SK-N-SH (cell line): ENCODE data around the gene ATL2. TPM values are rescaled to one million over a fixed set of nuclear protein-coding genes. Genes with fewer than 3 reads are reported as not detected.
A peak's percentile ranks its signal among the peaks of the same experiment; 100 is the strongest.

ENCODE experiments used
- ELF1 ChIP-seq: IDR thresholded peaks from 2 replicates; pipeline ENCODE4 v1.4.0; 2012
- EP300 ChIP-seq, 2 experiments: IDR thresholded peaks; 2 replicates each; pipeline versions ENCODE4 v1.4.0 to v1.6.1; 2012; ENCODE audit warnings: borderline replicate concordance in 1 of 2, low read depth in 1 of 2, low read length in 1 of 2
- FOXJ3 ChIP-seq: sonication (generic); formaldehyde crosslinking; IDR thresholded peaks from 2 replicates; pipeline ENCODE4 v1.5.1; 2020; ENCODE audit warnings: mild to moderate bottlenecking, missing genetic modification reagents
- JUND ChIP-seq: IDR thresholded peaks from 2 replicates; pipeline ENCODE4 v1.4.0; 2012
- NFIC ChIP-seq: IDR thresholded peaks from 2 replicates; pipeline ENCODE4 v1.4.0; 2012; ENCODE audit warnings: borderline replicate concordance
- NRF1 ChIP-seq: IDR thresholded peaks from 2 replicates; pipeline ENCODE4 v1.6.1; 2012; ENCODE audit warnings: low read depth, mild to moderate bottlenecking, low read length
- POLR2AphosphoS5 ChIP-seq: IDR thresholded peaks from 2 replicates; pipeline ENCODE4 v1.6.1; 2012; ENCODE audit warnings: low read depth, low read length
- RFX5 ChIP-seq: IDR thresholded peaks from 2 replicates; pipeline ENCODE4 v1.6.1; 2012; ENCODE audit warnings: mild to moderate bottlenecking, improper control_type of control experiment, low read length
- SMC3 ChIP-seq: IDR thresholded peaks from 2 replicates; pipeline ENCODE4 v1.6.1; 2012; ENCODE audit warnings: low read depth, low read length, improper control_type of control experiment
- TAF1 ChIP-seq: IDR thresholded peaks from 2 replicates; pipeline ENCODE4 v1.6.1; 2012; ENCODE audit warnings: low read depth, mild to moderate bottlenecking, low read length, moderate library complexity, borderline replicate concordance
- TCF12 ChIP-seq: IDR thresholded peaks from 2 replicates; pipeline ENCODE4 v1.4.0; 2012
- TEAD4 ChIP-seq: IDR thresholded peaks from 2 replicates; pipeline ENCODE4 v1.4.0; 2012; ENCODE audit warnings: mild to moderate bottlenecking, borderline replicate concordance; ENCODE audit not compliant: insufficient read depth
- YY1 ChIP-seq: IDR thresholded peaks from 2 replicates; pipeline ENCODE4 v1.4.0; 2012; ENCODE audit warnings: low read depth, mild to moderate bottlenecking
- polyA plus RNA-seq, 3 experiments: library from polyadenylated mRNA; depleted of rRNA; stranded (reverse); fragments of >200 nt; gene quantifications; 2 replicates each; pipeline ENCODE4 v1.2.3, GENCODE V29; 2012
- TF ChIP-seq, protein P1 (sequence below): fragments of 200-600 bp; sonication (generic); IDR thresholded peaks from 2 replicates; pipeline ENCODE4 v1.6.1; 2017; ENCODE audit warnings: antibody characterized with exemption, mild to moderate bottlenecking, moderate library complexity
- TF ChIP-seq, protein P2 (sequence below): fragments of 150-350 bp; IDR thresholded peaks from 2 replicates; pipeline ENCODE4 v1.6.1; 2017; ENCODE audit warnings: antibody characterized with exemption, low read length, low read depth, borderline replicate concordance
- TF ChIP-seq, protein P3 (sequence below): fragments of 150-350 bp; IDR thresholded peaks from 2 replicates; pipeline ENCODE4 v1.6.1; 2016; ENCODE audit warnings: mild to moderate bottlenecking, low read depth, low read length
- TF ChIP-seq, protein P4 (sequence below): IDR thresholded peaks from 2 replicates; pipeline ENCODE4; 2012
- TF ChIP-seq, protein P5 (sequence below): IDR thresholded peaks from 2 replicates; pipeline ENCODE4 v1.4.0; 2012; ENCODE audit warnings: low read depth, borderline replicate concordance

ATL2 gene
- polyA plus RNA-seq, 1 of the 3 experiments (the other 2 are of a cell fraction) = 55.8 TPM

DNA sequence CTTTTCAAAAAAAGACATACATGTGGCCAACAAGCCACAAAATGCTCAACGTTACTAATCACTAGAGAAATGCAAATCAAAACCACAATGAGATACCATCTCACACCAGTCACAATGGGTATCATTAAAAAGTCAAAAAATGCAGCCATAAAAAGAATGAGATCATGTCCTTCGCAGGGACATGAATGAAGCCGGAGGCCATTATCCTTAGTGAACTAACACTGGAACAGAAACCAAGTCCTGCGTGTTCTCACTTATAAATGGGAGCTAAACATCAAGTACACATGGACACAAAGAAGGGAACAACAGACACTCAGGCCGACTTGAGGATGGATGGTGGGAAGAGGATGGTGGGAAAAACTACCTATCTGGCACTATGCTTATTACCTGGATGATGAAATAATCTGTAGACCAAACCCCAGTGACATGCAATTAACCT lies 17.8 kb upstream of the ATL2 start (continued):
- TF ChIP-seq, protein P1, sequence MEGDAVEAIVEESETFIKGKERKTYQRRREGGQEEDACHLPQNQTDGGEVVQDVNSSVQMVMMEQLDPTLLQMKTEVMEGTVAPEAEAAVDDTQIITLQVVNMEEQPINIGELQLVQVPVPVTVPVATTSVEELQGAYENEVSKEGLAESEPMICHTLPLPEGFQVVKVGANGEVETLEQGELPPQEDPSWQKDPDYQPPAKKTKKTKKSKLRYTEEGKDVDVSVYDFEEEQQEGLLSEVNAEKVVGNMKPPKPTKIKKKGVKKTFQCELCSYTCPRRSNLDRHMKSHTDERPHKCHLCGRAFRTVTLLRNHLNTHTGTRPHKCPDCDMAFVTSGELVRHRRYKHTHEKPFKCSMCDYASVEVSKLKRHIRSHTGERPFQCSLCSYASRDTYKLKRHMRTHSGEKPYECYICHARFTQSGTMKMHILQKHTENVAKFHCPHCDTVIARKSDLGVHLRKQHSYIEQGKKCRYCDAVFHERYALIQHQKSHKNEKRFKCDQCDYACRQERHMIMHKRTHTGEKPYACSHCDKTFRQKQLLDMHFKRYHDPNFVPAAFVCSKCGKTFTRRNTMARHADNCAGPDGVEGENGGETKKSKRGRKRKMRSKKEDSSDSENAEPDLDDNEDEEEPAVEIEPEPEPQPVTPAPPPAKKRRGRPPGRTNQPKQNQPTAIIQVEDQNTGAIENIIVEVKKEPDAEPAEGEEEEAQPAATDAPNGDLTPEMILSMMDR = no peak
- TF ChIP-seq NRF1 = no peak
- TF ChIP-seq JUND = peak; percentile 84
- peak in 1 of 2 experiments; percentile 87; a peak in 1 of 4 replicates for TF ChIP-seq EP300 (IDR thresholded peaks at IDR 0.05; ENCODE audit: borderline replicate concordance in 1 of 2, low read depth in 1 of 2, low read length in 1 of 2)
- TF ChIP-seq, protein P2, sequence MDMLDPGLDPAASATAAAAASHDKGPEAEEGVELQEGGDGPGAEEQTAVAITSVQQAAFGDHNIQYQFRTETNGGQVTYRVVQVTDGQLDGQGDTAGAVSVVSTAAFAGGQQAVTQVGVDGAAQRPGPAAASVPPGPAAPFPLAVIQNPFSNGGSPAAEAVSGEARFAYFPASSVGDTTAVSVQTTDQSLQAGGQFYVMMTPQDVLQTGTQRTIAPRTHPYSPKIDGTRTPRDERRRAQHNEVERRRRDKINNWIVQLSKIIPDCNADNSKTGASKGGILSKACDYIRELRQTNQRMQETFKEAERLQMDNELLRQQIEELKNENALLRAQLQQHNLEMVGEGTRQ = no peak
- TF ChIP-seq ELF1 = no peak
- peak; percentile 71; the same call in 1 of the 2 replicates for TF ChIP-seq YY1
- TF ChIP-seq, protein P3, sequence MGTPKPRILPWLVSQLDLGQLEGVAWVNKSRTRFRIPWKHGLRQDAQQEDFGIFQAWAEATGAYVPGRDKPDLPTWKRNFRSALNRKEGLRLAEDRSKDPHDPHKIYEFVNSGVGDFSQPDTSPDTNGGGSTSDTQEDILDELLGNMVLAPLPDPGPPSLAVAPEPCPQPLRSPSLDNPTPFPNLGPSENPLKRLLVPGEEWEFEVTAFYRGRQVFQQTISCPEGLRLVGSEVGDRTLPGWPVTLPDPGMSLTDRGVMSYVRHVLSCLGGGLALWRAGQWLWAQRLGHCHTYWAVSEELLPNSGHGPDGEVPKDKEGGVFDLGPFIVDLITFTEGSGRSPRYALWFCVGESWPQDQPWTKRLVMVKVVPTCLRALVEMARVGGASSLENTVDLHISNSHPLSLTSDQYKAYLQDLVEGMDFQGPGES = no peak
- TF ChIP-seq TEAD4 = peak; percentile 78; the same call in 1 of the 2 replicates
- TF ChIP-seq POLR2AphosphoS5 = peak; percentile 35; the same call in 1 of the 2 replicates
- TF ChIP-seq TCF12 = peak; percentile 93
- no peak for TF ChIP-seq TAF1
- peak; percentile 84 for TF ChIP-seq NFIC
- no peak for TF ChIP-seq RFX5
- TF ChIP-seq, protein P4, sequence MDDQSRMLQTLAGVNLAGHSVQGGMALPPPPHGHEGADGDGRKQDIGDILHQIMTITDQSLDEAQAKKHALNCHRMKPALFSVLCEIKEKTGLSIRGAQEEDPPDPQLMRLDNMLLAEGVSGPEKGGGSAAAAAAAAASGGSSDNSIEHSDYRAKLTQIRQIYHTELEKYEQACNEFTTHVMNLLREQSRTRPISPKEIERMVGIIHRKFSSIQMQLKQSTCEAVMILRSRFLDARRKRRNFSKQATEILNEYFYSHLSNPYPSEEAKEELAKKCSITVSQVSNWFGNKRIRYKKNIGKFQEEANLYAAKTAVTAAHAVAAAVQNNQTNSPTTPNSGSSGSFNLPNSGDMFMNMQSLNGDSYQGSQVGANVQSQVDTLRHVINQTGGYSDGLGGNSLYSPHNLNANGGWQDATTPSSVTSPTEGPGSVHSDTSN = peak; percentile 85
- TF ChIP-seq FOXJ3 (CRISPR knock-in tag) = no peak
- TF ChIP-seq, protein P5, sequence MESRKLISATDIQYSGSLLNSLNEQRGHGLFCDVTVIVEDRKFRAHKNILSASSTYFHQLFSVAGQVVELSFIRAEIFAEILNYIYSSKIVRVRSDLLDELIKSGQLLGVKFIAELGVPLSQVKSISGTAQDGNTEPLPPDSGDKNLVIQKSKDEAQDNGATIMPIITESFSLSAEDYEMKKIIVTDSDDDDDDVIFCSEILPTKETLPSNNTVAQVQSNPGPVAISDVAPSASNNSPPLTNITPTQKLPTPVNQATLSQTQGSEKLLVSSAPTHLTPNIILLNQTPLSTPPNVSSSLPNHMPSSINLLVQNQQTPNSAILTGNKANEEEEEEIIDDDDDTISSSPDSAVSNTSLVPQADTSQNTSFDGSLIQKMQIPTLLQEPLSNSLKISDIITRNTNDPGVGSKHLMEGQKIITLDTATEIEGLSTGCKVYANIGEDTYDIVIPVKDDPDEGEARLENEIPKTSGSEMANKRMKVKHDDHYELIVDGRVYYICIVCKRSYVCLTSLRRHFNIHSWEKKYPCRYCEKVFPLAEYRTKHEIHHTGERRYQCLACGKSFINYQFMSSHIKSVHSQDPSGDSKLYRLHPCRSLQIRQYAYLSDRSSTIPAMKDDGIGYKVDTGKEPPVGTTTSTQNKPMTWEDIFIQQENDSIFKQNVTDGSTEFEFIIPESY = no peak
- TF ChIP-seq SMC3 = no peak
